Tongue (tissue), 2 donors: ENCODE measurements around the gene FYN. TPM values are rescaled to one million over a fixed set of nuclear protein-coding genes. Genes with fewer than 3 reads are reported as not detected.
A peak's percentile ranks its signal among the peaks of the same experiment; 100 is the strongest.

ENCODE experiments used
- DNase-seq: peaks from one replicate; pipeline ENCODE4 v3.0.0-alpha.2; 2015
- total RNA-seq: library from RNA; depleted of rRNA; stranded (reverse); fragments of >200 nt; gene quantifications from one replicate; pipeline ENCODE4 v1.2.3, GENCODE V29; 2014

The FYN gene
- total RNA-seq, 1 donor from 2014 or later = 139 TPM

- peak; percentile 50 for DNase-seq
These were observed 66.4 kb downstream of the FYN start for GRCh38 chr6:111806561-111807497.

GRCh38 chr6:111806165-111806547 lies 67.1 kb downstream of the FYN start:
- no peak for DNase-seq

GRCh38 chr6:111805511-111806164 lies 67.6 kb downstream of the FYN start:
- no peak for DNase-seq

GRCh38 chr6:111804627-111805235 lies 68.5 kb downstream of the FYN start:
- no peak for DNase-seq

GRCh38 chr6:111803804-111804203 lies 69.4 kb downstream of the FYN start:
- DNase-seq = peak; percentile 55

GRCh38 chr6:111803371-111803770 lies 69.9 kb downstream of the FYN start:
- DNase-seq = no peak

GRCh38 chr6:111802720-111803330 lies 70.4 kb downstream of the FYN start:
- no peak for DNase-seq

GRCh38 chr6:111802015-111802414 lies 71.2 kb downstream of the FYN start:
- DNase-seq = no peak

GRCh38 chr6:111800821-111801220 lies 72.4 kb downstream of the FYN start:
- DNase-seq = no peak

- DNase-seq = no peak
These were observed 72.9 kb downstream of the FYN start for GRCh38 chr6:111800259-111800765.

GRCh38 chr6:111799576-111800258 lies 73.5 kb downstream of the FYN start:
- no peak for DNase-seq

- no peak for DNase-seq
These were observed 74.9 kb downstream of the FYN start for GRCh38 chr6:111798281-111798725.

GRCh38 chr6:111796310-111796918 lies 76.8 kb downstream of the FYN start:
- DNase-seq = no peak

- no peak for DNase-seq
These were observed 77.7 kb downstream of the FYN start for GRCh38 chr6:111795558-111795957.

- DNase-seq = no peak
These were observed 78.4 kb downstream of the FYN start for GRCh38 chr6:111794727-111795452.

- no peak for DNase-seq
These were observed 79.0 kb downstream of the FYN start for GRCh38 chr6:111794300-111794699.

GRCh38 chr6:111793711-111794111 lies 79.5 kb downstream of the FYN start:
- no peak for DNase-seq

- DNase-seq = no peak
These were observed 80.1 kb downstream of the FYN start for GRCh38 chr6:111792914-111793700.

GRCh38 chr6:111792241-111792640 lies 81.0 kb downstream of the FYN start:
- no peak for DNase-seq

GRCh38 chr6:111791415-111791814 lies 81.8 kb downstream of the FYN start:
- no peak for DNase-seq
